OCI-LY7 (cell line): ENCODE results near the gene BICDL1. TPM values are rescaled to one million over a fixed set of nuclear protein-coding genes. Genes with fewer than 3 reads are reported as not detected.

Experiments
- Bru-seq: library from RNA; stranded (reverse); fragments of 400-500 nt; gene quantifications from one replicate; lab custom pipeline; 2021; lab: Mats Ljungman, UMichigan
- BruChase-seq, 2 experiments: library from RNA; stranded (reverse); fragments of 400-500 nt; gene quantifications; one replicate each; lab custom pipeline; 2021; lab: Mats Ljungman, UMichigan
- BruUV-seq: library from RNA; stranded (reverse); fragments of 400-500 nt; replicated peaks from 2 replicates; lab custom pipeline; 2021; lab: Mats Ljungman, UMichigan
- CTCF ChIA-PET: fragments of 300-600 bp; sonication (Branson Sonifier 250); formaldehyde crosslinking; loops from one replicate; lab custom pipeline; 2022; ENCODE audit warnings: antibody characterized with exemption; ENCODE audit not compliant: unreplicated experiment; lab: Charles Lee
- POLR2A ChIA-PET: fragments of 300-600 bp; sonication (Branson Sonifier 250); formaldehyde crosslinking; loops from one replicate; lab custom pipeline; 2022; ENCODE audit warnings: antibody characterized with exemption; lab: Charles Lee
- DNase-seq: peaks from one replicate; pipeline ENCODE4 v3.0.0-alpha.2; 2015; ENCODE audit warnings: low spot score
- H2AFZ ChIP-seq: fragments of 200-600 bp; sonication (generic), shearing (Covaris generic); 2 replicates; pipeline ENCODE4 v1.6.1; 2014; ENCODE audit warnings: mild to moderate bottlenecking, antibody characterized with exemption, low read length, moderate library complexity
- H3K27ac ChIP-seq: fragments of 200-600 bp; sonication (generic); 2 replicates; pipeline ENCODE4 v1.5.1; 2014; ENCODE audit warnings: mixed run types, low read depth, mild to moderate bottlenecking, moderate library complexity, low read length, inconsistent platforms; ENCODE audit not compliant: poor library complexity, severe bottlenecking
- H3K36me3 ChIP-seq: fragments of 200-600 bp; sonication (generic); 2 replicates; pipeline ENCODE4 v1.6.1; 2014; ENCODE audit warnings: mild to moderate bottlenecking, antibody characterized with exemption, low read length, moderate library complexity, mixed read lengths; ENCODE audit not compliant: insufficient read depth
- H3K4me1 ChIP-seq: fragments of 200-600 bp; sonication (generic); 2 replicates; pipeline ENCODE4 v1.5.1; 2014; ENCODE audit warnings: mild to moderate bottlenecking, low read length; ENCODE audit not compliant: insufficient read depth, poor library complexity, severe bottlenecking
- H3K4me2 ChIP-seq: fragments of 200-600 bp; sonication (generic); 2 replicates; pipeline ENCODE4 v1.6.1; 2014; ENCODE audit warnings: mild to moderate bottlenecking, low read length
- H3K4me3 ChIP-seq: fragments of 200-600 bp; sonication (generic); 2 replicates; pipeline ENCODE4 v1.5.1; 2014; ENCODE audit warnings: mild to moderate bottlenecking, low read depth, low read length; ENCODE audit not compliant: poor library complexity, severe bottlenecking
- H3K79me2 ChIP-seq: fragments of 200-600 bp; sonication (generic); 2 replicates; pipeline ENCODE4 v1.6.1; 2016; ENCODE audit warnings: low read depth, mild to moderate bottlenecking, low read length, moderate library complexity, mixed read lengths; ENCODE audit not compliant: insufficient read depth
- H3K9me2 ChIP-seq: fragments of 200-600 bp; sonication (generic); 2 replicates; pipeline ENCODE4 v1.6.1; 2016; ENCODE audit warnings: mild to moderate bottlenecking, low read length, mixed read lengths; ENCODE audit not compliant: insufficient read depth
- H3K9me3 ChIP-seq: fragments of 200-600 bp; sonication (generic); 2 replicates; pipeline ENCODE4 v1.6.1; 2014; ENCODE audit warnings: mild to moderate bottlenecking, mixed run types, low read length, mixed read lengths
- H4K20me1 ChIP-seq: fragments of 200-600 bp; sonication (generic); 2 replicates; pipeline ENCODE4 v1.6.1; 2014; ENCODE audit warnings: mild to moderate bottlenecking, antibody characterized with exemption, low read length, moderate library complexity, mixed read lengths; ENCODE audit not compliant: insufficient read depth
- EZH2phosphoT487 ChIP-seq: fragments of 200-600 bp; sonication (generic); IDR thresholded peaks from 2 replicates; pipeline ENCODE4 v1.6.1; 2018; ENCODE audit warnings: low read depth, borderline replicate concordance, mild to moderate bottlenecking, mixed run types, antibody characterized with exemption, low read length, moderate library complexity, mixed read lengths
- intact Hi-C: fragments of 100-400 bp; cut with micrococcal nuclease; formaldehyde crosslinking; loops from one replicate; pipeline ENCODE4 v1.10.0; 2022; ENCODE audit not compliant: unreplicated experiment
- long read RNA-seq: library from polyadenylated mRNA; stranded (forward); transcript quantifications from one replicate; pipeline ENCODE4 v2.0.0, GENCODE V29; 2022
- total RNA-seq, 2 experiments: library from RNA; depleted of rRNA in 1 of 2; stranded (reverse); fragments of >200 nt in 1 of 2; shearing (Covaris generic) in 1 of 2; gene quantifications; 2 replicates each; pipeline ENCODE4 v1.2.3, GENCODE V29; 2014 to 2022
- TF ChIP-seq, protein P1 (sequence below): fragments of 200-600 bp; sonication (generic); conservative IDR thresholded peaks from 2 replicates; pipeline ENCODE4 v1.5.1; 2014; ENCODE audit warnings: mild to moderate bottlenecking, antibody characterized with exemption, low read length, moderate library complexity, mixed read lengths

The BICDL1 gene, protein sequence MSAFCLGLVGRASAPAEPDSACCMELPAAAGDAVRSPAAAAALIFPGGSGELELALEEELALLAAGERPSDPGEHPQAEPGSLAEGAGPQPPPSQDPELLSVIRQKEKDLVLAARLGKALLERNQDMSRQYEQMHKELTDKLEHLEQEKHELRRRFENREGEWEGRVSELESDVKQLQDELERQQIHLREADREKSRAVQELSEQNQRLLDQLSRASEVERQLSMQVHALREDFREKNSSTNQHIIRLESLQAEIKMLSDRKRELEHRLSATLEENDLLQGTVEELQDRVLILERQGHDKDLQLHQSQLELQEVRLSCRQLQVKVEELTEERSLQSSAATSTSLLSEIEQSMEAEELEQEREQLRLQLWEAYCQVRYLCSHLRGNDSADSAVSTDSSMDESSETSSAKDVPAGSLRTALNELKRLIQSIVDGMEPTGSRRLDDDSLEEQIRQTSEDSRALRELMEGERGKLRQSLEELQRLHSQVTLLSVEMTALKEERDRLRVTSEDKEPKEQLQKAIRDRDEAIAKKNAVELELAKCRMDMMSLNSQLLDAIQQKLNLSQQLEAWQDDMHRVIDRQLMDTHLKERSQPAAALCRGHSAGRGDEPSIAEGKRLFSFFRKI
- 6.5 and 7.1 TPM in 2 replicates for total RNA-seq (2014; rRNA removed; shearing (Covaris generic))
- total RNA-seq (2022), result 19.9 and 22.6 TPM in 2 replicates
- percentile 61 among the genes with signal in this experiment for Bru-seq, nascent RNA
- percentile 58 among the genes with signal in this experiment for BruChase-seq, experiment 1, labeled RNA remaining after a 6-hour chase
- BruChase-seq, experiment 2, labeled RNA remaining after a 2-hour chase, result percentile 64 among the genes with signal in this experiment
- long read RNA-seq, transcript BICDL1-201 (9 exons, 3,055 nt), result major isoform, 8 of 34 reads
- long read RNA-seq, partial matches to known transcripts, result 4 of 34 reads
- long read RNA-seq, other reads (novel, unspliced or antisense), result 21 of 34 reads

DNA sequence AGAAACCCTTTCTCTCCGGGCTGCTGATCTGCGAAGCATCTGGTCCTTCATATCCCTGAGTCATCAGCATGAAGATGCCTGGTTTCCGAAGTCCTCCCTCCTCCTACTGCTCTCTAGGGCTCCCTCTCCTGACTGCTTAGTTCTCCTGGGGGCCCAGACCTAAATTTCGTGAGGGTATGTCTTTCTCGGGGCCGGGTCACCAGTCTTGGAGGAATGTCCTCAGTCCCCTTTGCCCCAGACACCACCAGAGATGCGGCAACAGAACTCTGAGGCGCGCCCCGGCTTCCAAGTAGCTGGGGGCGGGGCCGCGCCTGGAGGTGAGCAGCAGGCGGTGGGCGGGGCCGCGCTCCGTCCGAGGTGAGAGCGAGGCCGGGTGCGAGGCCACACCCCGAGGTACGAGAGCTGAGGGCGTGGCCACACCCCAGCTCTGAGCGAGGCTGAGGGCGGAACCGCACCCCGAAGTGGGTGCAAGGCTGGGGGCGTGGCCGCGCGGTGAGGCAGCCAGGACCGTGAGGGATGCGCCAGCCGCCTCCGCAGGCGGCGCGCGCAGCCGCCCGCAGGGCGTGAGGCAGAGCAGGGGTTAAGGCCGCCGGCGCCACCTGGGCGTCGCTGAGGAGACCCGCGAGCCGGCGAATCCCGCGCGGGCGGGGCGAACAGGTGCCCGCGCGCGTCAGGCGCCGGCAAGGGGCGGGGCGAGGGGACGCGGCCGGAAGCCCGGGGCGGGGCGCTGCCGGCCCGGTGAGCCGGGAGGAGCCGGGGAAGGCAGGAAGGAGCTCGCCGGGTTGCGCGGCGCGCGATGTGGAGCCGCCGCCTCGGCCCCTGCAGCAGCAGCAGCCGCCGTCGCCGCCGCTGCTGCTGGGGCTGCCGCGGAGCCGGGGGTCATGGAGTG is at the start of gene BICDL1:
BICDL1 (plus strand) TSS at position 765 of the 889 bp plus-strand sequence. CDS start 633 bp downstream, outside the sequence.
- BruUV-seq, result no TSS peak
- H3K9me3 ChIP-seq, result no peaks in the 10 kb centered on the region
- DNase-seq, result peak; percentile 95
- H4K20me1 ChIP-seq, result peaks cover 12% of the 10 kb centered on the region
- H2AFZ ChIP-seq, result peak within 1 kb of the TSS; percentile 72; the same call in 1 of the 2 replicates
- H3K4me1 ChIP-seq, result peaks cover 21% of the 10 kb centered on the region
- intact Hi-C loops, result loop anchor here (1.0 kb wide), 1 partner anchor 99 kb away; no protein-coding TSS in a partner anchor
- peaks cover 13% of the 10 kb centered on the region; the same call in 1 of the 2 replicates for H3K36me3 ChIP-seq
- TF ChIP-seq, protein P1, sequence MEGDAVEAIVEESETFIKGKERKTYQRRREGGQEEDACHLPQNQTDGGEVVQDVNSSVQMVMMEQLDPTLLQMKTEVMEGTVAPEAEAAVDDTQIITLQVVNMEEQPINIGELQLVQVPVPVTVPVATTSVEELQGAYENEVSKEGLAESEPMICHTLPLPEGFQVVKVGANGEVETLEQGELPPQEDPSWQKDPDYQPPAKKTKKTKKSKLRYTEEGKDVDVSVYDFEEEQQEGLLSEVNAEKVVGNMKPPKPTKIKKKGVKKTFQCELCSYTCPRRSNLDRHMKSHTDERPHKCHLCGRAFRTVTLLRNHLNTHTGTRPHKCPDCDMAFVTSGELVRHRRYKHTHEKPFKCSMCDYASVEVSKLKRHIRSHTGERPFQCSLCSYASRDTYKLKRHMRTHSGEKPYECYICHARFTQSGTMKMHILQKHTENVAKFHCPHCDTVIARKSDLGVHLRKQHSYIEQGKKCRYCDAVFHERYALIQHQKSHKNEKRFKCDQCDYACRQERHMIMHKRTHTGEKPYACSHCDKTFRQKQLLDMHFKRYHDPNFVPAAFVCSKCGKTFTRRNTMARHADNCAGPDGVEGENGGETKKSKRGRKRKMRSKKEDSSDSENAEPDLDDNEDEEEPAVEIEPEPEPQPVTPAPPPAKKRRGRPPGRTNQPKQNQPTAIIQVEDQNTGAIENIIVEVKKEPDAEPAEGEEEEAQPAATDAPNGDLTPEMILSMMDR, result peak; percentile 53
- no peak for TF ChIP-seq EZH2phosphoT487
- H3K9me2 ChIP-seq, result no peaks in the 10 kb centered on the region
- H3K4me2 ChIP-seq, result peak within 1 kb of the TSS; percentile 89
- CTCF ChIA-PET, result interaction anchor here (0.5 to 0.9 kb wide), 3 partner anchors 40 to 276 kb away, joined by 3 to 4 read pairs (median 3); no protein-coding TSS in a partner anchor
- H3K4me3 ChIP-seq, result peak within 1 kb of the TSS; percentile 72
- H3K79me2 ChIP-seq, result peaks cover 16% of the 10 kb centered on the region; the same call in 1 of the 2 replicates
- H3K27ac ChIP-seq, result peak within 1 kb of the TSS; percentile 62
- POLR2A ChIA-PET, result interaction anchor here (0.6 to 2.5 kb wide), 4 partner anchors 13 to 313 kb away, joined by 4 to 9 read pairs (median 6); partner anchors contain the start of gene RPLP0

DNA sequence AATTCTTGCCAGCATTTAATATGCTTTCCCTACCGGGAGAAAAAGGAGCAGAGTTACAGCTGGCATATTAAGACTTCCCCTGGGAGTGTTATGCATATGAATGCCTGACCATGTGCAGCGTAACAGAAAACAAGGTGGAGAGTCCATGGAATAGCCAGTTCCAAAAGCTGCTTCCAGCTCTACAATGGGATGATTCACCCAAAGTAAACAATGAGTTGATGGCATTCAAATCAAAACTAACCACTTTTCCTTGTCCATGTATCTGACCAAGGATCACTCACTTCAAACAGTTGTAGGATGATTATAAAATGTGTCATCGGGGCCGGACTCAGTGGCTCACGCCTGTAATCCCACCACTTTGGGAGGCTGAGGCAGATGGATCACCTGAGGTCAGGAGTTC is 48.1 kb upstream of the BICDL1 start:
- no peaks in the 10 kb centered on the region for H3K79me2 ChIP-seq
- no peak overlapping the region for H2AFZ ChIP-seq
- ChIA-PET CTCF (no interaction called here), POLR2A (no interaction called here)
- no peak overlapping the region for H3K4me2 ChIP-seq
- no peaks in the 10 kb centered on the region for H3K4me1 ChIP-seq
- intact Hi-C loops, result no loop called here
- no peaks in the 10 kb centered on the region for H3K9me2 ChIP-seq
- H3K27ac ChIP-seq, result no peak overlapping the region
- H4K20me1 ChIP-seq, result no peaks in the 10 kb centered on the region
- no peaks in the 10 kb centered on the region for H3K9me3 ChIP-seq
- TF ChIP-seq EZH2phosphoT487, result no peak
- TF ChIP-seq, protein P1, result no peak
- H3K4me3 ChIP-seq, result no peak overlapping the region
- H3K36me3 ChIP-seq, result no peaks in the 10 kb centered on the region
- DNase-seq, result no peak
- no TSS peak for BruUV-seq
